SH-SY5Y (cell line): ENCODE measurements around the gene MADD.

Experiments used
- GATA2 ChIP-seq: IDR thresholded peaks from 2 replicates; pipeline ENCODE4 v1.6.1; 2011; ENCODE audit warnings: mild to moderate bottlenecking, low read depth, low read length
- GATA3 ChIP-seq: IDR thresholded peaks from 2 replicates; pipeline ENCODE4 v1.6.1; 2011; ENCODE audit warnings: low read depth, mild to moderate bottlenecking, low read length, moderate library complexity

GRCh38 chr11:47248304-47248663, 21.6 kb upstream of the MADD start:
- TF ChIP-seq GATA2 (no peak), GATA3 (no peak)
